DOHH2 (cell line): ENCODE measurements around the gene MMADHC.

Source experiments
- CTCF ChIP-seq: fragments of 200-600 bp; sonication (generic); IDR thresholded peaks from one replicate; pipeline ENCODE4 v1.5.1; 2014; ENCODE audit warnings: antibody characterized with exemption, mild to moderate bottlenecking, low read depth, low read length; ENCODE audit not compliant: poor library complexity, severe bottlenecking
- EZH2phosphoT487 ChIP-seq: fragments of 200-600 bp; sonication (generic); IDR thresholded peaks from 2 replicates; pipeline ENCODE4 v1.6.1; 2017; ENCODE audit warnings: borderline replicate concordance, mild to moderate bottlenecking, antibody characterized with exemption, low read length, moderate library complexity, mixed read lengths

GRCh38 chr2:149622343-149622742 lies 34.8 kb upstream of the MMADHC start:
- TF ChIP-seq CTCF = no peak
- no peak for TF ChIP-seq EZH2phosphoT487
